Thyroid gland (tissue), 4 donors: ENCODE measurements around the gene THAP7.

Experiments used
- POLR2A ChIP-seq, 2 donors: fragments of 450-650 bp; IDR thresholded peaks; one replicate each; pipeline ENCODE4 v1.6.1; 2017; ENCODE audit warnings: antibody characterized with exemption in 2 of 2, mild to moderate bottlenecking in 2 of 2, moderate library complexity in 1 of 2
- TF ChIP-seq, protein P1 (sequence below), 6 experiments: fragments of 200-600 bp in 3 of 6; fragments of 450-650 bp in 3 of 6; sonication (generic) in 3 of 6; IDR thresholded peaks; one replicate each; pipeline ENCODE4 v1.5.1; 2016 to 2019; ENCODE audit warnings: antibody characterized with exemption in 6 of 6, mild to moderate bottlenecking in 2 of 6, inconsistent platforms in 1 of 6, moderate library complexity in 1 of 6

- TF ChIP-seq, protein P1, sequence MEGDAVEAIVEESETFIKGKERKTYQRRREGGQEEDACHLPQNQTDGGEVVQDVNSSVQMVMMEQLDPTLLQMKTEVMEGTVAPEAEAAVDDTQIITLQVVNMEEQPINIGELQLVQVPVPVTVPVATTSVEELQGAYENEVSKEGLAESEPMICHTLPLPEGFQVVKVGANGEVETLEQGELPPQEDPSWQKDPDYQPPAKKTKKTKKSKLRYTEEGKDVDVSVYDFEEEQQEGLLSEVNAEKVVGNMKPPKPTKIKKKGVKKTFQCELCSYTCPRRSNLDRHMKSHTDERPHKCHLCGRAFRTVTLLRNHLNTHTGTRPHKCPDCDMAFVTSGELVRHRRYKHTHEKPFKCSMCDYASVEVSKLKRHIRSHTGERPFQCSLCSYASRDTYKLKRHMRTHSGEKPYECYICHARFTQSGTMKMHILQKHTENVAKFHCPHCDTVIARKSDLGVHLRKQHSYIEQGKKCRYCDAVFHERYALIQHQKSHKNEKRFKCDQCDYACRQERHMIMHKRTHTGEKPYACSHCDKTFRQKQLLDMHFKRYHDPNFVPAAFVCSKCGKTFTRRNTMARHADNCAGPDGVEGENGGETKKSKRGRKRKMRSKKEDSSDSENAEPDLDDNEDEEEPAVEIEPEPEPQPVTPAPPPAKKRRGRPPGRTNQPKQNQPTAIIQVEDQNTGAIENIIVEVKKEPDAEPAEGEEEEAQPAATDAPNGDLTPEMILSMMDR (IDR thresholded peaks at IDR 0.05) = no peak
- no peak for TF ChIP-seq POLR2A (IDR thresholded peaks at IDR 0.05)
Observed at GRCh38 chr22:21028277-21029251, 26.6 kb upstream of the THAP7 start.
